GM19193 (cell line): ENCODE results near the gene GFRA1.

ENCODE experiments used
- POLR2A ChIP-seq: IDR thresholded peaks from 4 replicates; pipeline ENCODE4 v1.6.1; 2011; ENCODE audit not compliant: insufficient read depth, insufficient read length; ENCODE audit errors: extremely low read depth

Gene GFRA1

DNA sequence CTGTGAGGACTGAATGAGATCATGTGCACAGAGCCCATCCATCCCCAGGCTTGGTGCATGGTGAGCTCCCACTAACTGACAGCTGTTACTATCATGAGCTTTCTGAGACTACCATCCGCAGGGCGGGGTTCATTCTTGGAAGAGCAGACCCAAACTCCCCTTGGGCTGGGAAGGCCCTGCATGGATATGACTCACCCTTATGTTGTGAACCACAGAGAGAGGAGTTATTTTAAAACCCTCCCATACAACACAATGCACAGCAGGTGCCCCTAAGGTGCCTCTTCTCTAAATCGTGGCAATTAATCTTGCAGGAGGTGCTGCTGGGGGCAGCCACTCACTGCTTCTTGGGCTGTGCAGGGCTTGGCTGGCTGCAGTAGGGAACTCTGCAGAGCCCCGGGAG, 219.1 kb downstream of the GFRA1 start:
- TF ChIP-seq POLR2A, result no peak

DNA sequence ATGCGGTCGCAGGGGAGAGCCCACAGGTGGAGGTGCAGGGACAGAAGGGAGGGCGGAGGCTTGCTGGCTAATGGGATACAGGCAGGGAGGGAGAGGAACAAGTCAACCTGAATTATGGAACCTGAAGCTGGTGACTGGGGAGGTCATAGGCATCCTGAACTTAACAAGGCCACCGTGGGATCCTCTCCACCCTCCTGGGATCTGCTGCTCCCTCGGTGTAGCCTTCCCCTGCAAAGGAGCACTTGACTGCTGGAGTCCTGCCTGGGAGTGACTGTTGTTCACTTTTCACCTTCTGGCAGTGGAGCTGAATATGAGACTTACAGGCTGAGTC, 223.1 kb downstream of the GFRA1 start:
- TF ChIP-seq POLR2A, result no peak

DNA sequence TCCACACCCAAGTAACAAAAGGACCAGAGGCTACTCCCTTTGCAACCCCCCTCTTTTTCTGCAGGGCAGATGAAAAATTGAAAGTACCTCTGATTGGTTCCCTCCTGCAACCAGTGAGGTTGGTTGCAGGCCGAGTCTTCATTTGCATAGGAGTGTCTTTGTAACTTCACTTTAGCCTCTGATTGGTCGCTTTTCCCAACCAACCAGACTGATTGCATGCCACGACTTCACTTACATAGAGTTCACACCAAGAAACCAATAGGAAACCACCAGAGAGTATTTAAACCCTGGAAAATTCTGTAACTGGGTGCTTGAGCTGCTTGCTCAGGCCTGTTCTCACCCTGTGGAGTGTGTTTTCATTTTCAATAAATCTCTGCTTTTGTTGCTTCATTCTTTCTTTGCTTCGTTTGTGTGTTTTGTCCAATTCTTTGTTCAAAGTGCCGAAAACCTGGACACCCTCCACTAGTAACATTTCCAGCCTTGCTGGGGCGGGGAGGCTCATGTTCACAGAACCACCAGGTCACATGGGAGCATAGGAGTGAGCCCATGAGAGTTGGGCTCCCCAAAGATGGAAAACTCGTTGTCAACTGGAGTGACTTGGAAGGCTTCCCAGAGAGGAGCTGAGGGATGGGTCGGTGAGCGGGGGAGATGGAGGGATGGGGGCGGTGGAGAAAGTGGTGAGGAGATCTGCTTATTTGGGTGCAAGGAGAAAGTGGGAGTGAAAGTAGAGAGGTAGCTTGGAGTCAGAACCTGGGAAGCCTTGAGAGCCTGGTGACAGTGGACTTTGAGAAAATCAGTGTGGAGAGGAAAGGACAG, 223.6 kb downstream of the GFRA1 start:
- no peak for TF ChIP-seq POLR2A

DNA sequence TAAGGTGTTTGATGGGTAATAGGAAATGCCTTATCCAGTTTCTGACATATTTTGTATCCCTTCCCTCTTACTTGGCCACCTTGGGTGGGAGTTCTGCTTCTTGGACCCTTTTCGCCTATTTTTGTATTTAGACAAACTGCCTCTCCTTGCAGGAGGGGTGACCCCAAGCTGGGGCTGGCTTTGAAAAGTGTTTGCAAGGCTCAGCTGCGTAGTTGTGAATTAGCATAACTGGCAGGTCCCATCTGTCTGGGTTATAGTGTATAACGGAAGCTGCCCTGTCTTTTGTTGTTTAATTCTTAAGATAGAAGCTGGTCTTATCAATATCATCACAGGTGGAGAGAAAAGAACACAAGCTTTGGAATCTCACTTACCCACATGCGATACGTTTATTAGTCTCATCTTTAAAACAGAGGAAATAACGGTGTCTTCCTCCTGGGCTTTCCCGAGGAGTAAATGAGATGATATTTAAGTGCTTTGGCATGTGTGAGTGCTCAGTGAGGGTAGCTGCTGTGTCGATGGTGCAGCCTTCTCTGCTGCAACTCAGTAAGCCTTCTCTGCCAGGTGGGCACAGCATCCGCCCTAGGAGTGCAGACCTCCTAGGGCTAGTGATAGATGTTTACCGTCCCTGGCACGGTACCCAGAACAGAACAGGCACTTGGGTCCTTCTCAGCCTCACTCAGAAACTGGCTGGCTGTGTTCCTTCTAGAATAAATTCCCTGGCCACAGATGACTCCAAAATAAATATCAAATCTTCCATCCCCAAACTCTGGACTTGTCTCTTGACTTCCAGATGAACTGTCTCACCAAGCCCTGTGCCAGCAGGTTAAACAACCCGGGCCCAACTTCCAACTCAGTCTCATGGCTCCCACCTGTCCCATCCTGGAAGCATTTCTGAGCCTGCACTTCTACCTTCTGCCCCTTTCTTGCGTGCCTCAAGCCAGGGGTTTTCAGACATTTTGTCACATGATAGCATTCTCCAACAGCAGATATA, 227.3 kb downstream of the GFRA1 start:
- TF ChIP-seq POLR2A, result no peak

DNA sequence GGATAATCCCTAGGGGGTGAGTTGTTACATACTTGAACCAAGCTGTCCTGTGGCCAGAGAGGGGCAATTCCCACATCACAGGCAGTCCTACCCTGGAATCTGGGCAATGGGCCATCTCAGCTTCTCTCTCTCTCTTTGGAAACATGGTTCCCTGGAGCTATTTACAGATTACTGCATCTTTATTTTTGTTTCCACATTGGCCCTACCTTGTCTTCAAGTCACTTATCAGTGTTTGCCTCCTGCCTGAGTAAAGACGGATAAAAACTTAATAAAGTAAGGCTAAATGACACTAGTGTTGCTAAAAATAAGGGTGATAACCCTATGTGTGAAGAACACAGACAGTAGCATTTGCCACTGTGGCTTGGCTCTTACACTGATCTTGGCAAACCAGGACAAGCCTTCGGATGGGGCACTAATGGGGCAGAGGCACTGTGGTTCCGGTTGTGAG, 228.2 kb downstream of the GFRA1 start:
- TF ChIP-seq POLR2A, result no peak

DNA sequence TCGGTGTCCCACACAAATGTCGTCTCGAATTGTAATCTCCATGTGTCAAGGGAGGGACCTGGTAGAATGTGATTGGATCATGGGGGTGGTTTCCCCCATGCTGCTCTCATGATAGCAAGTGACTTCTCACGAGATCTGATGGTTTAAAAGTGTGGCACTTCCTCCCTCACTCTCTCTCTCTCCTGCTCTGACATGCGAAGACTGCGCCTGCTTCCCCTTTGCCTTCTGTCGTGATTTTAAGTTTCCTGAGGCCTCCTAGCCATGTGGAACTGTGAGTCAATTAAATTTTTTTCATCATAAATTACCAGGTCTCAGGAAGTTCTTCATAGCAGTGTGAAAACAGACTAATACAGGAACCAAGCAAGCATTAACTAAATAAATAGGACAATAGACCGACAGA, 229.1 kb downstream of the GFRA1 start:
- TF ChIP-seq POLR2A, result no peak

DNA sequence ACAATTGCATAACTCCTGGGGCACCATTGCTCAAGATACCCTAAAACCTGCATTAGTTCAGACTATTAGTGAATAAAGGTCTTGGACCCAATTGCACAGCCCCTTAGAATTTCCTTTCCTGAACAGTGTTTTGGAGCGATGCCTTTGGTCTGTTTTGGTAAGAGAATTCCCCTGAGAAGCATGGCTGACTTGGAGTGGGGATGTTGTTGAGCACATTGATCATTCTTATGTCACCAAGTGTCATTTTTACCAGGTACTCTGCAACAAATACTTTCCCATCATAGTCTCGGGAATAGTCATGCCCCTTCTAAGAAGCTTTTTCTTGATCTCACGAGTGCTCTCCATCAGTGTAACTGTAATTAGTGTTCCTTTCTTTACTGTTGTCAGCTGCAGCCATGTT, 229.7 kb downstream of the GFRA1 start:
- TF ChIP-seq POLR2A, result no peak

DNA sequence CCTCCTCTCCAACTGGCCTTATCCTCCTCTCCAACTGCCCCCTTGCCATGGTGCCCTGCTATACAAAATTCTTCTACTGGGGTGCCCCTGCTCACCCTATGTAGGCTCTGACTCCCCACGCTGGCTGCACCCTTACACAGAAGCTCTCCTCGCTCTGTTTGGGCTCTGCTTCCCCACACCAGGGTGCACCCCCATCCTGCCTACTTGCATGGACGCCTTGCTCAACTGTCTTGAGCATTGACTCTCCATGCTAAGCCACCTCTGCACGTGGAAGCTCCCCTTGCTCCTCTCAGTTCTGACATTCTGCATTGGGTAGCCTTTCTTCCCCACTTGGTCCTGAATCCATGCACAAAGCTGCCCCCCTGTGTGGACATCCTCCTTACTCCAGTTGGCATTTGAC, 231.1 kb downstream of the GFRA1 start:
- TF ChIP-seq POLR2A, result no peak

DNA sequence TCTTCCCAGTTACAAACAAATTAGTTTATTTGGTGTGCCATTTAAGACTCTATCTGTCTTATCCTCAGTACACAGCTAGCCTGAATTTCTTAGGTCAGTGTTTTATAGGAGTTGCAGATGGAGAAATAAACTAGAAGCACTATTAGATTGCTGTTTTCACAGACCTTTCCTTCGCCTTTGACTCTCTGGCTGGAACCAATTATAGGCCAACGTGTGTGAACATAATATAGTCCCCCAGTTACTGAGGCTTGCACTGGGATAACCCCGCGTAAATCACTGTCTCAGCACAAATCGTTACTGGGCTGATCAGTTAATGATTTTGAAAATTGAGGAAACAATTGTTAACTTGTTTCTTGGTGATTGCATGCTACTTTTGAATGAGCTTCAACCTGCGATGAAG, 233.4 kb downstream of the GFRA1 start:
- no peak for TF ChIP-seq POLR2A

DNA sequence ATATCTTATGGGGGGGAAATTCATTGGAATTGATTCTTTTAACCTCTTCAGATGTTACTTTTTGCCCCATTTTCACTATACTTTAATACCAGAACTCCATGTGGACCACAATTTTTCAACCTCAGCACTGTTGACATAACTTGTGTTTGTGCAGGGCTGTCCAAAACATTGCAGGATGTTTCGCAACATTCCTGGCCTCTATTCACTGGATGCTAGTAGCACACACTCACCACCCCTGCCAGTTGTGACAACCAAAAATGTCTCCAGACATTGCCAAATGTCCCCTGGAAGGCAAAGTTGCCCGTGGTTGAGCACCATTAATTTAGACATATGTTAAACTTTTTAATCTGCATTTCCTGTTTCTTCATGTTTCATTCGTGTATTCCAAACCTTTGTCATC, 234.7 kb downstream of the GFRA1 start:
- TF ChIP-seq POLR2A, result no peak

DNA sequence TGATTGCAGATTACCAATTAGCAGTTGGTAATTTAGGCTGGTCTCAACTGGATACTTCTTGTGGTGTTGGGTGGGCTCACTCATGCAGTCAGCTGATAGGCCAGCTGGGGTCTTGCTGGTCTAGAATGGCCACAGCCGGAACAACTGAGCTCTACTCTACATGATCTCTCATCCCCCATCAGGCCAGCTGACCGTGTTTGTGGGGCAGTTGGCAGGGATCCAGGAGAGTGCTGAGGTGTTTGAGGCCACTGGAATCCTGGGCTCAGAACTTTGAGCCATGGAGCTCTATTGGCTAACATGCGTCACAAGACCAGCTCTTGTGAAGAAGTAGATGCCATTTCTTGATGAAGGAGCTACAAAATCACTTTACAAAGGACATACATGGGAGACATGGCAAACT, 242.4 kb downstream of the GFRA1 start:
- TF ChIP-seq POLR2A, result no peak

DNA sequence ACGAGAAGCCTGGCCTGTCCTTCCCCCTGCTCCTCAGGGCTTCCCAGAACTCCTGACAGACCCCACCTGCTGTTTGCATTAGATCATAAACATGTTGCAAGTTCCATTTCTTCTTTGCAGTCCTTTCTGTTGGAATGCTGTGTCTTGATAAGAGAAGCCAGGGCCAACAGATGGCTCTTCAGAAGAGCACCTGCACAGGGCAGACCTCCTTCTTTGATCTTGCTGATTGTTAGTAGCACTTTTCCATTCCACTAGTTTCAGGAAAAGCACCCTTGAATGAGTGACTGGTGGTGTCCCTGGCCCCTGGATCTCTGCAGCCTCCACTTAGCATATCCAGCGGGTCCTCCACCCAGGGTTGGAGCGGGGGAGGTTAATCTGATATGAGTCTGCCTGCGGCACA, 243.2 kb downstream of the GFRA1 start:
- no peak for TF ChIP-seq POLR2A

DNA sequence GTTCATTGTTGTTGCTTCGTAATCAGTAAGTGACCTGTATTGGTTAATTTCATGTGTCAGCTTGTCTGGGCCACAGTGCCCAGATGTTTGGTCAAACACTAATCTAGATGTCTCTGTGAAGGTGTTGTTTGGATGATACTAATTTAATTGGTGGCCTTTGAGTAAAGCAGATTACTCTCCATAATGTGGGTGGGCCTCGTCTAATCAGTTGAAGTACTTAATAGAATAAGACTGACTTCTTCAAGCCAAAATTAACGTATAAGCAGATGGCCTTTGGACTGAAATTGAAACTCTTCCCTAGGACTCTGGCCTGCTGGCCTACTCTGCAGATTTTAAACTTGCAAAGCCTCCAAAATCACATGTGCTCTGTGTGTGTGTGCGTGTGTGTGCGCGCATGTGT, 245.7 kb downstream of the GFRA1 start:
- no peak for TF ChIP-seq POLR2A

DNA sequence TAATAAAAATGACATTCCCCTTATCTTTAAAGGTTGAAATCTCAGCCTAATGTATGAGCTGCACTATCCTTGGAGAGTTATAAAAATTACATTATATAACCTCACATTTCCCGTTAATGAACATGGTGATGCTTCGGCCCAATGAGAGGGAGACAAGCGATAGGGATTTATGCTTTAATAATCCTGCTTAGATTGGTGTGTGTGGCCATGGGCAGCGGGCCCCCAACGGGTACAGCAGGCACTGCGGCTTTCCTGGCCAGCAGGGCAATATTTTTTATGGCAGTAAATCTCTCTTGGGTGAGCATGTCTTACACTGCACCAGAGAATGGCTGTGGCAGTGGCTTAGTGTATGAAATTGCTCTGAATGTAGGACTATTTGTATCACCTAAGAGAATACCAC, 246.3 kb downstream of the GFRA1 start:
- no peak for TF ChIP-seq POLR2A

DNA sequence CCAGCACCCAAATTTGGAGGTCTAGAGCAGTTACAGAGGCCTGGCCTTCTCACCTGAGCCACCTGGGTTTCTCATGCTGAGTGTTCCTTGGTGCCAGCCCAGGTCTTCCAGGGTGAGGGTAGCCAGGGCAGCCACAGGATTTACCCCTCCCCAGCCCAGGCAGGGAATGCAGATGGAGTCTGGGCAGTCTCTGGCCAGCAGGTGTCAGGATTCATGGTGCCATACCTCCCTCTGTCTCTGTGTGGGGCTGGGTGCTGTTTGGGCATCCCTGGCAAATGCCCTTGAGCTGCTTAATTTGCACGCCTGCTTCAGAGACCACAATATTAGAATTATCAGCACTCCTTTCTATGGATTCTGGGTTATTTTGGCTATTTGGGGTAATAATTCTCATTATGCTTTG, 246.7 kb downstream of the GFRA1 start:
- TF ChIP-seq POLR2A, result no peak
